WI38 (cell line): ENCODE measurements around the gene CCNB2.

Experiments
- H3K4me3 ChIP-seq: 2 replicates; pipeline ENCODE4 v1.5.1; 2011; ENCODE audit warnings: low read depth, mild to moderate bottlenecking, control low read depth, low read length
- TF ChIP-seq, protein P1 (sequence below): IDR thresholded peaks from 2 replicates; pipeline ENCODE4 v1.5.1; 2012; ENCODE audit warnings: low read depth, mild to moderate bottlenecking, control low read depth, low read length

Gene CCNB2

GRCh38 chr15:59166601-59167265 lies 61.8 kb downstream of the CCNB2 start:
- TF ChIP-seq, protein P1, sequence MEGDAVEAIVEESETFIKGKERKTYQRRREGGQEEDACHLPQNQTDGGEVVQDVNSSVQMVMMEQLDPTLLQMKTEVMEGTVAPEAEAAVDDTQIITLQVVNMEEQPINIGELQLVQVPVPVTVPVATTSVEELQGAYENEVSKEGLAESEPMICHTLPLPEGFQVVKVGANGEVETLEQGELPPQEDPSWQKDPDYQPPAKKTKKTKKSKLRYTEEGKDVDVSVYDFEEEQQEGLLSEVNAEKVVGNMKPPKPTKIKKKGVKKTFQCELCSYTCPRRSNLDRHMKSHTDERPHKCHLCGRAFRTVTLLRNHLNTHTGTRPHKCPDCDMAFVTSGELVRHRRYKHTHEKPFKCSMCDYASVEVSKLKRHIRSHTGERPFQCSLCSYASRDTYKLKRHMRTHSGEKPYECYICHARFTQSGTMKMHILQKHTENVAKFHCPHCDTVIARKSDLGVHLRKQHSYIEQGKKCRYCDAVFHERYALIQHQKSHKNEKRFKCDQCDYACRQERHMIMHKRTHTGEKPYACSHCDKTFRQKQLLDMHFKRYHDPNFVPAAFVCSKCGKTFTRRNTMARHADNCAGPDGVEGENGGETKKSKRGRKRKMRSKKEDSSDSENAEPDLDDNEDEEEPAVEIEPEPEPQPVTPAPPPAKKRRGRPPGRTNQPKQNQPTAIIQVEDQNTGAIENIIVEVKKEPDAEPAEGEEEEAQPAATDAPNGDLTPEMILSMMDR: no peak
- H3K4me3 ChIP-seq: no peak overlapping the region

DNA sequence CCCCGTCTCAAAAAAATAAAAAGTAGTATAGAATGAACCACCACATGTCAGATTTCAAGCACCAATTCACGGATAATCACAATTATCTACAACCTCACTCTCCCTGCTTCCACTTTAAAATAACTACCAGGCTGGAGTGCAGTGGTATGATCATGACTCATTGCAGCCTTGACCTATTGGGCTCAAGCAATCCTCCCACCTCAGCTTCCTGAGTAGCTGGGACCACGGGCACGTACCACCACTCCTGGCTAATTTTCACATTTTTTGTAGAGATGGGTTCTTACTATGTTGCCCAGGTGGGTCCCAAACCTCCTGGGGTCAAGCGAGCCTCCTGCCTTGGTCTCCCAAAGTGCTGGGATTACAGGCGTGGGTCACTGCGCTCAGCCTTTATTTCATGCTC lies 63.6 kb downstream of the CCNB2 start:
- TF ChIP-seq, protein P1: no peak
- H3K4me3 ChIP-seq: no peak overlapping the region

- TF ChIP-seq, protein P1: no peak
- no peak overlapping the region for H3K4me3 ChIP-seq
Observed at GRCh38 chr15:59169251-59169708, 64.3 kb downstream of the CCNB2 start.

GRCh38 chr15:59170295-59171066 lies 65.5 kb downstream of the CCNB2 start:
- no peak overlapping the region for H3K4me3 ChIP-seq
- TF ChIP-seq, protein P1: no peak

DNA sequence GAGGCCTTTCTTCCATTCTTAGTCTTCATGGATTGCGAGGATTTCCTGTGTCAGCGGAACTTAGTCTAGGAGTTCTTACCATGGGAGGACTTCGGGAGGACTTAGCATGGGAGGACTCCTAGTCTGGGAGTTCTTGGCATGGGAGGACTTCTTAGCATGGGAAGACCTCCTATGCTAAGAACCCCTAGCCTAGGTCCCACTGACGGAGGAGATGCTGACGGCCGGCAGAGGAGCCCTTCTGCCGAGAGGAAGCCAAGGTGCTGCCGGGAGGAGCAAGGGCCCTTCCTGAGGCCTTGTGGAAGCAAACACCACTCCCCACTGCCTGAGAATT lies 66.1 kb downstream of the CCNB2 start:
- TF ChIP-seq, protein P1: no peak

DNA sequence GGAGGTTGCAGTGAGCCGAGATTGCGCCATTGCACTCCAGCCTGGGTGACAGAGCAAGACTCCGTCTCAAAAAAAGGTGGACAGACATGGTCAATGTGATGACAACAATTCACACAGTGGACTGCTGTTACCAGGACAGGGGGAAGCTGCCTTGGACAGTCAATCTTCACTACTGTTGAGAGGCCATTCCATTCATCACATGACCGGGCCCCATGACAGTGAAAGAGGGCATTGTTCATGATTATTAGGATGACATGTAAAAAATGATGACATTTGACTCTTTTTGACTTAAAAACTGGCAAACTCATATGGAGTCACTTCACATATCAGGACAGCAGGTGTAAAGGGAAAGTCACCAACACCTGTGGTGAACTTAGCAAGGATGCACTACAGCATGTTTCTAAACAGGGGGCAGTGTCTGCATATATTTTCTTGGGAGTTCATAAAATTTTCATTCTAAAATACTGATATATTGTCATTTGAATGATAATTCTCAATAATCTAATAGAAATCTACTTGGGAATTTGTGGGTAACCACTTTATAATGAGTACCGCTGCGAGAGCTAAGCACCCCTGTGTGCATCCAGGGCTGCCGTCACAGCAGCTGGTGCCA lies 67.4 kb downstream of the CCNB2 start:
- H3K4me3 ChIP-seq: no peak overlapping the region
- TF ChIP-seq, protein P1: no peak

More for the DNA sequence above, 66.1 kb downstream of the CCNB2 start:
- H3K4me3 ChIP-seq: no peak overlapping the region

- no peak overlapping the region for H3K4me3 ChIP-seq
- TF ChIP-seq, protein P1: no peak
Observed at GRCh38 chr15:59173194-59173593, 68.2 kb downstream of the CCNB2 start.
